Mesenchymal stem cell (in vitro differentiated cells and primary cell): Measurements from ENCODE around the gene MTCL3.
A peak's percentile ranks its signal among the peaks of the same experiment; 100 is the strongest.

Source experiments
- DNase-seq: peaks from one replicate; pipeline ENCODE4 v3.0.0-alpha.2; 2013
- H2AFZ ChIP-seq: one replicate; pipeline ENCODE4 v1.6.1; 2013; ENCODE audit warnings: low read depth, mild to moderate bottlenecking, control low read depth, inconsistent platforms, low read length, moderate library complexity
- H2AK5ac ChIP-seq: 2 replicates; pipeline ENCODE4 v1.6.1; 2013; ENCODE audit warnings: low read length, moderate library complexity, mild to moderate bottlenecking, inconsistent platforms; ENCODE audit not compliant: severe bottlenecking
- H2BK120ac ChIP-seq: one replicate; pipeline ENCODE4 v1.6.1; 2013; ENCODE audit warnings: low read depth, mild to moderate bottlenecking, inconsistent platforms, low read length, moderate library complexity
- H2BK12ac ChIP-seq, 2 experiments: one replicate each; pipeline ENCODE4 v1.6.1; 2013; ENCODE audit warnings: inconsistent platforms in 2 of 2, low read length in 2 of 2, mild to moderate bottlenecking in 2 of 2, moderate library complexity in 2 of 2, control low read depth in 1 of 2
- H2BK15ac ChIP-seq: one replicate; pipeline ENCODE4 v1.6.1; 2013; ENCODE audit warnings: mild to moderate bottlenecking, low read depth, inconsistent platforms; ENCODE audit not compliant: poor library complexity, severe bottlenecking
- H2BK5ac ChIP-seq: 2 replicates; pipeline ENCODE4 v1.6.1; 2013; ENCODE audit warnings: low read depth, mild to moderate bottlenecking, low read length, control low read depth, inconsistent platforms; ENCODE audit not compliant: poor library complexity, severe bottlenecking
- H3K14ac ChIP-seq, 2 experiments: one replicate each; pipeline ENCODE4 v1.6.1; 2013; ENCODE audit warnings: inconsistent platforms in 2 of 2, low read length in 2 of 2, control low read depth in 1 of 2, mild to moderate bottlenecking in 1 of 2, moderate library complexity in 1 of 2
- H3K18ac ChIP-seq, 2 experiments: one replicate each; pipeline ENCODE4 v1.6.1; 2013; ENCODE audit warnings: inconsistent platforms in 2 of 2, low read length in 2 of 2, control low read depth in 1 of 2, low read depth in 1 of 2, mild to moderate bottlenecking in 1 of 2
- H3K23ac ChIP-seq, 2 experiments: one replicate each; pipeline ENCODE4 v1.6.1; 2013; ENCODE audit warnings: inconsistent platforms in 2 of 2, low read length in 2 of 2, mild to moderate bottlenecking in 2 of 2, moderate library complexity in 2 of 2, control low read depth in 1 of 2
- H3K27ac ChIP-seq: 2 replicates; pipeline ENCODE4 v1.5.1; 2013; ENCODE audit warnings: mild to moderate bottlenecking, moderate library complexity, low read length, control low read depth, inconsistent platforms; ENCODE audit not compliant: poor library complexity, severe bottlenecking
- H3K27me3 ChIP-seq, 2 experiments: 2 replicates each; pipeline versions ENCODE4 v1.6.1 to v1.7.0; 2013; ENCODE audit warnings: low read length in 2 of 2, mild to moderate bottlenecking in 2 of 2, moderate library complexity in 2 of 2, control low read depth in 1 of 2, inconsistent platforms in 1 of 2; ENCODE audit not compliant: control insufficient read depth in 1 of 2, insufficient read depth in 1 of 2
- H3K36me3 ChIP-seq, 2 experiments: 2 replicates each; pipeline versions ENCODE4 v1.6.1 to v1.7.0; 2013; ENCODE audit warnings: low read length in 2 of 2, control low read depth in 1 of 2, inconsistent platforms in 1 of 2, low read depth in 1 of 2, mild to moderate bottlenecking in 1 of 2; ENCODE audit not compliant: insufficient read depth in 2 of 2, control insufficient read depth in 1 of 2
- H3K4ac ChIP-seq, 2 experiments: one replicate each; pipeline ENCODE4 v1.6.1; 2013; ENCODE audit warnings: inconsistent platforms in 2 of 2, low read length in 2 of 2, mild to moderate bottlenecking in 2 of 2, moderate library complexity in 2 of 2, control low read depth in 1 of 2, low read depth in 1 of 2
- H3K4me1 ChIP-seq: 2 replicates; pipeline ENCODE4 v1.6.1; 2013; ENCODE audit warnings: low read depth, low read length, control low read depth; ENCODE audit not compliant: control insufficient read depth, insufficient read depth
- H3K4me2 ChIP-seq: 2 replicates; pipeline ENCODE4 v1.6.1; 2013; ENCODE audit warnings: low read length, mild to moderate bottlenecking, inconsistent platforms; ENCODE audit not compliant: poor library complexity, severe bottlenecking
- H3K4me3 ChIP-seq, 2 experiments: 2 replicates each; pipeline versions ENCODE4 v1.5.1 to v1.7.0; 2013; ENCODE audit warnings: low read length in 2 of 2, mild to moderate bottlenecking in 2 of 2, control low read depth in 1 of 2, low read depth in 1 of 2; ENCODE audit not compliant: insufficient read depth in 1 of 2
- H3K79me1 ChIP-seq: replicated peaks from 2 replicates; pipeline ENCODE4 v1.6.1; 2013; ENCODE audit warnings: mild to moderate bottlenecking, control low read depth, low read length, inconsistent platforms; ENCODE audit not compliant: poor library complexity, severe bottlenecking
- H3K9ac ChIP-seq: 2 replicates; pipeline ENCODE4 v1.7.0; 2013; ENCODE audit warnings: mild to moderate bottlenecking, low read length, moderate library complexity
- H3K9me3 ChIP-seq: 2 replicates; pipeline ENCODE4 v1.7.0; 2013; ENCODE audit warnings: mild to moderate bottlenecking, low read length; ENCODE audit not compliant: control insufficient read depth
- H4K8ac ChIP-seq: one replicate; pipeline ENCODE4 v1.6.1; 2013; ENCODE audit warnings: inconsistent platforms, mild to moderate bottlenecking, low read length, moderate library complexity
- H4K91ac ChIP-seq: one replicate; pipeline ENCODE4 v1.6.1; 2013; ENCODE audit warnings: mild to moderate bottlenecking, low read length, inconsistent platforms
- WGBS: methylation state at CpG from one replicate; pipeline ENCODE4 v1.1.7; 2013; ENCODE audit warnings: mixed read lengths; 5-methylcytosine and 5-hydroxymethylcytosine counted together

MTCL3 gene

GRCh38 chr6:127489248-127489647, 29.9 kb downstream of the MTCL3 start:
- no peak overlapping the region for H3K14ac ChIP-seq
- H2AK5ac ChIP-seq = no peak overlapping the region

GRCh38 chr6:127486934-127487333, 32.2 kb downstream of the MTCL3 start:
- H3K9ac ChIP-seq = no peak overlapping the region
- no peak overlapping the region for H3K27ac ChIP-seq
- peaks cover 0 to 5% of the 10 kb centered on the region in 2 experiments for H3K36me3 ChIP-seq
- H3K4me3 ChIP-seq = no peak overlapping the region
- no peak overlapping the region for H2AFZ ChIP-seq
- no peak overlapping the region for H3K18ac ChIP-seq
- no peak overlapping the region for H2BK120ac ChIP-seq
- H2BK12ac ChIP-seq = no peak overlapping the region
- no peaks in the 10 kb centered on the region for H3K9me3 ChIP-seq
- H3K27me3 ChIP-seq = no peaks in the 10 kb centered on the region
- H3K4me2 ChIP-seq = no peak overlapping the region
- 100% methylated on average over 1 of the region's 3 CpGs for WGBS
- no peak overlapping the region for H3K23ac ChIP-seq
- DNase-seq = no peak
- H2BK5ac ChIP-seq = no peak overlapping the region
- H4K91ac ChIP-seq = no peak overlapping the region
- no peak overlapping the region for H3K14ac ChIP-seq
- no peak overlapping the region for H2AK5ac ChIP-seq
- H3K79me1 ChIP-seq = peaks cover 19% of the 10 kb centered on the region
- no peak overlapping the region for H2BK15ac ChIP-seq
- H3K4ac ChIP-seq = no peak overlapping the region
- H3K4me1 ChIP-seq = peaks cover 2% of the 10 kb centered on the region
- no peak overlapping the region for H4K8ac ChIP-seq

More at GRCh38 chr6:127489248-127489647, 29.9 kb downstream of the MTCL3 start:
- DNase-seq = no peak
- Histone ChIP-seq H3K4ac (no peak overlapping the region), H4K8ac (no peak overlapping the region), H3K27me3 (no peaks in the 10 kb centered on the region), H2BK120ac (no peak overlapping the region), H3K9me3 (no peaks in the 10 kb centered on the region), H3K23ac (no peak overlapping the region), H3K4me3 (no peak overlapping the region), H3K18ac (no peak overlapping the region), H3K36me3 (peaks cover 0 to 5% of the 10 kb centered on the region in 2 experiments), H4K91ac (no peak overlapping the region), H2BK5ac (no peak overlapping the region), H3K4me2 (no peak overlapping the region), H3K4me1 (no peaks in the 10 kb centered on the region), H2BK12ac (no peak overlapping the region), H2AFZ (no peak overlapping the region), H3K27ac (no peak overlapping the region), H3K79me1 (peaks cover 24% of the 10 kb centered on the region), H2BK15ac (no peak overlapping the region), H3K9ac (no peak overlapping the region)
- no CpG with 5 or more reads among the region's 1 CpG for WGBS

- no peak overlapping the region for H3K4ac ChIP-seq
- H2AFZ ChIP-seq = no peak overlapping the region
- peak overlapping the region in 1 of 2 experiments; percentile 62 for H3K4me3 ChIP-seq
- DNase-seq = peak; percentile 65
- no peak overlapping the region for H2BK5ac ChIP-seq
- peaks cover 2% of the 10 kb centered on the region for H3K4me1 ChIP-seq
- no peak overlapping the region for H2BK120ac ChIP-seq
- H3K27ac ChIP-seq = peak overlapping the region; percentile 86
- H4K8ac ChIP-seq = no peak overlapping the region
- no peaks in the 10 kb centered on the region for H3K9me3 ChIP-seq
- H3K4me2 ChIP-seq = no peak overlapping the region
- H3K14ac ChIP-seq = no peak overlapping the region
- peak overlapping the region; percentile 77 for H3K9ac ChIP-seq
- no peak overlapping the region for H3K23ac ChIP-seq
- H3K36me3 ChIP-seq = no peaks in the 10 kb centered on the region
- H3K18ac ChIP-seq = no peak overlapping the region
- no peak overlapping the region for H2BK15ac ChIP-seq
- no peak overlapping the region for H2AK5ac ChIP-seq
- WGBS = 0% methylated on average over 1 of the region's 3 CpGs
- no peak overlapping the region for H4K91ac ChIP-seq
- H3K27me3 ChIP-seq = no peaks in the 10 kb centered on the region
- peaks cover 10% of the 10 kb centered on the region for H3K79me1 ChIP-seq
- H2BK12ac ChIP-seq = no peak overlapping the region
These were observed 34.8 kb downstream of the MTCL3 start for GRCh38 chr6:127484212-127484863.

- no peak for DNase-seq
- H3K14ac ChIP-seq = no peak overlapping the region
- peaks cover 14% of the 10 kb centered on the region for H3K79me1 ChIP-seq
- H3K36me3 ChIP-seq = peaks cover 0 to 2% of the 10 kb centered on the region in 2 experiments
- no peak overlapping the region for H4K91ac ChIP-seq
- H2BK120ac ChIP-seq = no peak overlapping the region
- peak overlapping the region; percentile 86 for H3K27ac ChIP-seq
- 60% methylated on average over 1 of the region's 5 CpGs for WGBS
- peaks cover 2% of the 10 kb centered on the region for H3K4me1 ChIP-seq
- H3K9ac ChIP-seq = peak overlapping the region; percentile 77
- no peak overlapping the region for H3K4ac ChIP-seq
- H2BK5ac ChIP-seq = peak overlapping the region; percentile 86
- no peaks in the 10 kb centered on the region for H3K27me3 ChIP-seq
- H3K18ac ChIP-seq = no peak overlapping the region
- peak overlapping the region; percentile 5 for H3K4me2 ChIP-seq
- H2BK12ac ChIP-seq = no peak overlapping the region
- H2AK5ac ChIP-seq = no peak overlapping the region
- no peak overlapping the region for H3K23ac ChIP-seq
- no peak overlapping the region for H2BK15ac ChIP-seq
- H4K8ac ChIP-seq = no peak overlapping the region
- peak overlapping the region in 1 of 2 experiments; percentile 62 for H3K4me3 ChIP-seq
- H3K9me3 ChIP-seq = no peaks in the 10 kb centered on the region
- no peak overlapping the region for H2AFZ ChIP-seq
These were observed 35.6 kb downstream of the MTCL3 start for GRCh38 chr6:127483399-127484055.
